Measurements from ENCODE around the gene METAP1D.

DNA sequence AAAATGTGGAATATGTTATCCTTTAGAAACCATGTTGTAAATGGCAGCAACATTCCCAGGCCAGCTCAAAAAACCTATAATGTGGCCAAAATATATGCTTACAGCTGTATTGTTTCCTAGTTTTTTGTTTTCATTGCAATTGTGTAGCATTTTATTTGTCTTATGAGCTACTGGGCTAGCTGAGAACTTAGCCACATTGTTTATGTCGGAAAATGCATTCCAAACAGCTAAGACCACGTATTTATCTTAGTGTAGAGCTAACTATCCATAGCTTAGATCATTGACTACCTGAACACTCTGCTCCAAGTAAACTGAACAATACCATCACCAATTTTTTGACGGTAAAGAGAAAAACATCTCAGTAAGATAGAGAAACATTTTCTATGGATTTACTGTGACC lies 38.4 kb downstream of the METAP1D start:
- TF ChIP-seq, protein P1, sequence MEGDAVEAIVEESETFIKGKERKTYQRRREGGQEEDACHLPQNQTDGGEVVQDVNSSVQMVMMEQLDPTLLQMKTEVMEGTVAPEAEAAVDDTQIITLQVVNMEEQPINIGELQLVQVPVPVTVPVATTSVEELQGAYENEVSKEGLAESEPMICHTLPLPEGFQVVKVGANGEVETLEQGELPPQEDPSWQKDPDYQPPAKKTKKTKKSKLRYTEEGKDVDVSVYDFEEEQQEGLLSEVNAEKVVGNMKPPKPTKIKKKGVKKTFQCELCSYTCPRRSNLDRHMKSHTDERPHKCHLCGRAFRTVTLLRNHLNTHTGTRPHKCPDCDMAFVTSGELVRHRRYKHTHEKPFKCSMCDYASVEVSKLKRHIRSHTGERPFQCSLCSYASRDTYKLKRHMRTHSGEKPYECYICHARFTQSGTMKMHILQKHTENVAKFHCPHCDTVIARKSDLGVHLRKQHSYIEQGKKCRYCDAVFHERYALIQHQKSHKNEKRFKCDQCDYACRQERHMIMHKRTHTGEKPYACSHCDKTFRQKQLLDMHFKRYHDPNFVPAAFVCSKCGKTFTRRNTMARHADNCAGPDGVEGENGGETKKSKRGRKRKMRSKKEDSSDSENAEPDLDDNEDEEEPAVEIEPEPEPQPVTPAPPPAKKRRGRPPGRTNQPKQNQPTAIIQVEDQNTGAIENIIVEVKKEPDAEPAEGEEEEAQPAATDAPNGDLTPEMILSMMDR (conservative IDR thresholded peaks at IDR 0.05), result no peak
- no peak for TF ChIP-seq EZH2 (IDR thresholded peaks at IDR 0.05; ENCODE audit: low read depth)

All from PC-9 (cell line).